Astrocyte of the spinal cord (primary cell): ENCODE data around the gene DCDC1.
A peak's percentile ranks its signal among the peaks of the same experiment; 100 is the strongest.

Experiments used
- DNase-seq: peaks from one replicate; pipeline ENCODE4 v3.0.0; 2011; ENCODE audit warnings: low read depth, low spot score
- H3K4me3 ChIP-seq: 2 replicates; pipeline ENCODE4 v1.5.1; 2011; ENCODE audit warnings: low read depth, mild to moderate bottlenecking, low read length, moderate library complexity
- in situ Hi-C: cut with HindIII; loops from 2 replicates; pipeline ENCODE4 v1.10.0; 2017; ENCODE audit warnings: low sequenced_read_pairs
- TF ChIP-seq, protein P1 (sequence below): IDR thresholded peaks from 2 replicates; pipeline ENCODE4 v1.5.1; 2012; ENCODE audit warnings: low read depth, mild to moderate bottlenecking, low read length, inconsistent platforms

Gene DCDC1, protein sequence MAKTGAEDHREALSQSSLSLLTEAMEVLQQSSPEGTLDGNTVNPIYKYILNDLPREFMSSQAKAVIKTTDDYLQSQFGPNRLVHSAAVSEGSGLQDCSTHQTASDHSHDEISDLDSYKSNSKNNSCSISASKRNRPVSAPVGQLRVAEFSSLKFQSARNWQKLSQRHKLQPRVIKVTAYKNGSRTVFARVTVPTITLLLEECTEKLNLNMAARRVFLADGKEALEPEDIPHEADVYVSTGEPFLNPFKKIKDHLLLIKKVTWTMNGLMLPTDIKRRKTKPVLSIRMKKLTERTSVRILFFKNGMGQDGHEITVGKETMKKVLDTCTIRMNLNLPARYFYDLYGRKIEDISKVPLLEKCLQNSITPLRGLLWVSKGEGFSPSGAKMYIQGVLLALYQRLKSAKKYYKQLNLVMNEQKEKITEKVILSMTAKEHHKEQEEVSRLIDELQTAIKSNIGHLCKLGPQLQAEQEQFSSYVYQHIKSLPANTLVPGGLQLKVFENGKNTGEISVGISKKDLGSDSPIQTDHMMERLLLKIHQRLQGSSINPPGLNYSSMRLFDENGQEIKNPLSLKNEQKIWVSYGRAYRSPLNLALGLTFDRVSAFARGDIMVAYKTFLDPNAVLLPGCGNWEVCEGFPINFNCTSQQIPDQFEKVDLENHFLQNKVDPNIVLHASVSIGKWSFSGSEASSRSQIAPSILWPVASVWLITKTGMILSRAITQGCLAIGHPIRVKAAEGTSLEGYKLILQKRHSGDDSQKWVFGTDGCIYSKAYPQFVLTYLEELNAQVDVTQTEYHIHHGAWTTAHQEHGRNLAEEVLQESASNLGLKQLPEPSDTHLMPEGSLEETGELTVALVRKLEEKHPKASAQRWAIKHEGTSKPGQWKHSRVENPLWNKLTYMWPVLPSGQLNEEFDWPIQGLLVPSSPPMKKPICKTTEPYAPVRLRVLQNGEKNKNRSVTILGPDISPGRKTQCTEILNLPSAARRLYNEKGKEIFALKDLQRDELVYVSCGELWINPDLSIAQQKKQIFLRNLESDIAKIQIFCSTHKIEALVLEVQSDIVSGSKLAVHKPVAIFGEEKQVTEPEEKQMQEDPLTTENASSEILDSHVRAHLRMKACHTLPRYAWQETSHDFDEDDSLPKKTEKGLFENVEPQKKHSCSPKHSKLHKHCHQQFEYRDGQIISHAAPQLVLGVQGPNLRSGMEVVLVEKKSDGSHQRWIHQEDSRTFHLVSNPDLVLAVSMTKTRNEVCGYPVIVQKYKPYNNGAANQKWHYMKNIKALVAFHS (N-terminal part only)

DNA sequence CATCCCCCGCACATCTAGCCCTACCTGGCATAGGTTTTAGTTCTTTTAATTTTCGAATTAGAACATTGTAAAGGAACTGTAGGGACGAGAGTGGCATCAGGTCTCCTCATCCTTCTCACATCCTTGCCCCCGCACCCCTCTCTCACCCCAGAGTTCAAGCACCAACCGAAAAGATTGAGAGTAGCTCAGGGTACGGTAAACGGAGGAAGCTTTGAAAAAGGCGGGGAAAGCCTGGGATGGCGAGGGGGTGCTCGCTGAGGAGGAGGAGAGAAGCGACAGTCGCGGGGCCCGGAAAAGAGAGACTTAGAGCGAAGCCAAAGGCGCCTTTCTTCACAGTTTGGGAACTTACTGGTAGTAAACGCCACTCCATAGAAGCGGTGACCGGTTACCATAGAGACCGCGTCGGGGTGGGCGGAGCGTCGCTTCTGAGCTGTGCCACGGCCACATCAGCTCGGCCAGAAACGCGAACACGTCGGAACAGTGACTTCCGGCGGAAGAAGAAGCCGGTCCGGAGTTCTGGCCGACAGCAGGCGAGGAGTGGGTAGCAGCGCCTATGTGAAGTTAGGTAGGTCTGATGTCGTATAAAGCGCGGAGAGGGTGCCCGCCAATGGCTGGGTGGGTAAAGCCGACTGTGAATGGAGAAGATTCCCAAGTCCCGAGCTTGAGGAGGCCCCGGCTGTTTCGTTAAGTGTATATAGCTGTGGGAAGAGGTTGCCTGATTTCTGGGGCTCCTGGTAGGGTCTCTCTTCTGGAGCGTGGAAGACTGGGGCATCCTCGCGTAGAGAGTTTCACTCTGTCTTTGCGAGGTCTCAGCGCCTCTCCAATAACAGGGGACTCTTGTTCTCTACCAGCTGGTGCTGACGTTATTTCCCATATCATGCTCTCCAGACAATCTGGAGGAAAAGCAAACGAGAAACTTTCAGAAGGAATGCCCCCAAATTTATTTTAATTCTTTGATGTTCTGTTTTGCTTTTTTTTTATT lies at the start of gene DCDC1, which contains the start of gene DNAJC24:
DCDC1 (minus strand) TSS at position 392 of the 982 bp plus-strand sequence. CDS start 41,459 bp downstream, outside the sequence.
DNAJC24 (plus strand) TSS at position 513 of the 982 bp plus-strand sequence. CDS start 889 bp downstream, outside the sequence.
- in situ Hi-C loops, result no loop called here
- DNase-seq, result peak; percentile 93
- peak within 1 kb of the TSS; percentile 90 for H3K4me3 ChIP-seq
- TF ChIP-seq, protein P1, sequence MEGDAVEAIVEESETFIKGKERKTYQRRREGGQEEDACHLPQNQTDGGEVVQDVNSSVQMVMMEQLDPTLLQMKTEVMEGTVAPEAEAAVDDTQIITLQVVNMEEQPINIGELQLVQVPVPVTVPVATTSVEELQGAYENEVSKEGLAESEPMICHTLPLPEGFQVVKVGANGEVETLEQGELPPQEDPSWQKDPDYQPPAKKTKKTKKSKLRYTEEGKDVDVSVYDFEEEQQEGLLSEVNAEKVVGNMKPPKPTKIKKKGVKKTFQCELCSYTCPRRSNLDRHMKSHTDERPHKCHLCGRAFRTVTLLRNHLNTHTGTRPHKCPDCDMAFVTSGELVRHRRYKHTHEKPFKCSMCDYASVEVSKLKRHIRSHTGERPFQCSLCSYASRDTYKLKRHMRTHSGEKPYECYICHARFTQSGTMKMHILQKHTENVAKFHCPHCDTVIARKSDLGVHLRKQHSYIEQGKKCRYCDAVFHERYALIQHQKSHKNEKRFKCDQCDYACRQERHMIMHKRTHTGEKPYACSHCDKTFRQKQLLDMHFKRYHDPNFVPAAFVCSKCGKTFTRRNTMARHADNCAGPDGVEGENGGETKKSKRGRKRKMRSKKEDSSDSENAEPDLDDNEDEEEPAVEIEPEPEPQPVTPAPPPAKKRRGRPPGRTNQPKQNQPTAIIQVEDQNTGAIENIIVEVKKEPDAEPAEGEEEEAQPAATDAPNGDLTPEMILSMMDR, result no peak

DNA sequence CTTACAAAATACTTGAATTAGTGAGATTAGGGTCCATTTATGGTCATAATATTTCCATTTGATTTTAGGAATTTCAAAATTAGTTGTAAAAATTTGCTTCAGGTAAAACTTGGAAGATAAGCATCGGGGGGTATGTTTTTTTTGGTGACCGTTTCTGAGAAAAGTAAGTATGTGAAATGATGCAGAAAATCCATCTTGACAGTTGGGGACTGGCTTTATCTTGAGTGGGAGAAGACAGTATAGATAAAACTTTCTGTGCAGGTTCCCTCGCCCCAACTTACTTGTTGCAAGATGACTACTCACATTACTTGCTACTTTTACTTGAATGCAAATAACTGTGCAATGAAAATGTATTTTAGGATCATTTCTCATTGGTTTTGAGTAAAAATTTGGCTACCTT lies 49.6 kb upstream of the DCDC1 start:
- TF ChIP-seq, protein P1, result no peak
- in situ Hi-C loops, result no loop called here
- H3K4me3 ChIP-seq, result no peak overlapping the region
- no peak for DNase-seq

DNA sequence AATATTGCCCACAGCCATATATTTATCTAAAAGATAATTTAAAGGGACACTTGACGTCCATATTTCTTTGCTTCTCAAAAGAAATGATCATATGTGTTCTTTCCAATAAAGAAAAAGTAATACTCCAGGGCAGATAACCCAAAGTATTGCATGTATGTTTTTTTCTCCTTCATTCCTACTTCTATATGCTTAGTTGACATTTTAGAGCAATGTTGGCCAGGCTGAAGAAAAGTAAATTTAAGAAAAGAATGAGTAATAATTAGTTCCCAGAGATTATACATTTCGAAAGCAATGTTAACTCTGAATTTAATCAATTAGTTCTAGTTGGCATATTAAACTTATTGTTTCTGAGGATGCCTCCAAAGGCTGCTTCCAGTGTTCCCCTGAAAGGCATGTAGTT lies 48.3 kb upstream of the DCDC1 start:
- TF ChIP-seq, protein P1, result no peak
- no peak overlapping the region for H3K4me3 ChIP-seq
- no peak for DNase-seq
- in situ Hi-C loops, result no loop called here

DNA sequence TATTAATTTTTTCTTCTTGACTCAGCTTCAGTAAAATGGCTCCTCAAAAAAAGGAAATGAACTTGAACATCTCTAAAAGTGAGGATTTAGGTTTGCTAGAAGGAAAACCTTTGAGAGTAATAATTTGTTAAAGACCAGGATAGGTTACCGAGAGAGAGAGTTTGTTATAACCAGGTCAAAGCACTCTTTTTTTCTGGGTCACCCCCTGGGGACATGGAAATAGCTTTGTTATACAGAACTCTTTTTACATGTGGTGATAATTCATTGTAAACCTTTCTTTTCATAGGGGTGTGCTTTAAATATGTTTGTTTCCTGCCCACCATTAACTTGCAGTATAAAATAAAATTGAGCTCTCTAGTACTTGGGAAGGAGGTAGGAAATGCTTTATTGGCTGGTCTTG lies 47.8 kb upstream of the DCDC1 start:
- TF ChIP-seq, protein P1, result no peak
- no peak for DNase-seq
- H3K4me3 ChIP-seq, result no peak overlapping the region
- in situ Hi-C loops, result no loop called here

DNA sequence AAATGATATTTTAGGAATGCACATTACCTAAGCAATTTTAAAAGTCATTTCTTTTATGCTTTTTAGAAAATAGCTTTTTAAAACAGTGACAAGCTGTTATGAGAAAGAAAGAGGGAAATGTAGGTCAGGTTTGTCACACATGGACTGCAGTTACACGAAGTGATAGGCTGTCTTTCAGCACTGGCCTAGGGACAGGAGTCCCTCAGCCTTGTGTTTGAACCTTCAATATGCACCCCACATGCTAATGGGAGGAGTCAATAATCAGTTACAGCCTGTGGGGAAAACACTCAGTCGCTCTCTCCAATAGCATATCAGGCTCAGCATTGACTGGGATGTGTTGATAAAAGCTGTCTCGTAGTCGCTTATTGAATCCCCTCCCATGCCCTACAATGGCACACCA lies 45.9 kb upstream of the DCDC1 start:
- H3K4me3 ChIP-seq, result no peak overlapping the region
- no peak for DNase-seq
- TF ChIP-seq, protein P1, result no peak
- in situ Hi-C loops, result no loop called here
